PFSK-1 (cell line): ENCODE measurements around the gene MCL1.
A peak's percentile ranks its signal among the peaks of the same experiment; 100 is the strongest.

Experiments
- POLR2AphosphoS5 ChIP-seq: IDR thresholded peaks from 2 replicates; pipeline ENCODE4 v1.6.1; 2012; ENCODE audit warnings: low read depth, mild to moderate bottlenecking, control low read depth, low read length, moderate library complexity
- SIN3A ChIP-seq: IDR thresholded peaks from 2 replicates; pipeline ENCODE4 v1.6.1; 2012; ENCODE audit warnings: mild to moderate bottlenecking, low read length, moderate library complexity, borderline replicate concordance; ENCODE audit not compliant: insufficient read depth

DNA sequence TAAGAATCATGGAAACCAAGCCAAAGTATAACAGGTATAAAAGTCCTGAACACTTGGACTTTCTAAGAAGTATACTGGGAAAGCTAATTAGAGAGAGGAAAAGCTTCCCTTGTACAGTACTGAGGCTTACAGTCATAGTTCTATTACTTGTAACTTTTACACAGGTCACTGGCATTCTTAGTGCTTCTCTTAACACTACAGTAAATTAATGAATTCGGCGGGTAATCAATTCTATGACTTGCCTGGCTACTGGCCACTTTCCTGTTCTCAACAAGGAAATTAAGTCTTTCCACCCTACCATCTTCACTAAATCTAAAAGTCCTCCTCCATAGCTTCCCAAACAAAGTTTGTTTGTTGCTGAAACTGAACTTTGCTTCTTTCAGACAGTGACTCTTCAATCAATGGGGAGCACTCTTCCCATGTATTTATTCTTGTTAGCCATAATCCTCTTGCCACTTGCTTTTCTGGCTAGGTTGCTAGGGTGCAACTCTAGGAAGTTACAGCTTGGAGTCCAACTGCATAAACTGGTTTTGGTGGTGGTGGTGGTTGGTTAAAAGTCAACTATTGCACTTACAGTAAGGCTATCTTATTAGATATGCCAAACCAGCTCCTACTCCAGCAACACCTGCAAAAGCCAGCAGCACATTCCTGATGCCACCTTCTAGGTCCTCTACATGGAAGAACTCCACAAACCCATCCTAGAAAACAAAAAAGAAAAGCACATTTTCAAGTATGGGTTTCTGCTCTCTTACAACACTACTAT is 2.4 kb downstream of the MCL1 start:
- no peak for TF ChIP-seq SIN3A
- TF ChIP-seq POLR2AphosphoS5, result peak; percentile 49
